ENCODE data around the gene ANK2. TPM values are rescaled to one million over a fixed set of nuclear protein-coding genes. Genes with fewer than 3 reads are reported as not detected.

Gene ANK2
- polyA plus RNA-seq, 1 donor (not counting 4 experiments of a cell fraction or from before 2014, with no cell fraction given), result 0.22 TPM

GRCh38 chr4:113292371-113293042, 243.1 kb downstream of the ANK2 start:
- Histone ChIP-seq H3K9me1 (ENCODE audit: control insufficient read depth, extremely low read depth, insufficient read depth, low read length) (no peaks in the 10 kb centered on the region), H3K36me3 (ENCODE audit: control insufficient read depth in 2 of 2, extremely low read depth in 1 of 2, insufficient read depth in 2 of 2, low read length in 2 of 2) (no peaks in the 10 kb centered on the region), H2AFZ (ENCODE audit: control insufficient read depth, low read length) (no peak overlapping the region), H3K27me3 (ENCODE audit: control insufficient read depth, extremely low read depth, insufficient read depth, low read length) (peaks cover 16% of the 10 kb centered on the region), H3K4me3 (ENCODE audit: control insufficient read depth in 2 of 3, extremely low read depth in 1 of 3, insufficient read depth in 2 of 3, low read depth in 1 of 3, low read length in 3 of 3) (no peak overlapping the region), H3K27ac (ENCODE audit: control insufficient read depth, insufficient read depth, low read length) (no peak overlapping the region), H3K79me2 (ENCODE audit: control insufficient read depth, insufficient read depth, low read length) (no peaks in the 10 kb centered on the region), H3K4me1 (ENCODE audit: control insufficient read depth, extremely low read depth, insufficient read depth, low read length) (no peaks in the 10 kb centered on the region), H3K9ac (ENCODE audit: control insufficient read depth, extremely low read depth, insufficient read depth, low read length) (no peak overlapping the region), H3K9me3 (ENCODE audit: control insufficient read depth, low read depth, low read length) (no peaks in the 10 kb centered on the region), H3K4me2 (ENCODE audit: control insufficient read depth, extremely low read depth, insufficient read depth, low read depth, low read length) (no peak overlapping the region), H4K20me1 (ENCODE audit: control insufficient read depth, extremely low read depth, insufficient read depth, low read length) (no peaks in the 10 kb centered on the region)
- DNase-seq (ENCODE audit: low read depth, low spot score), result no peak
- dilution Hi-C loops (cut with MboI; ENCODE audit: extremely low pct_ligation_motif_present, low sequenced_read_pairs), result no loop called here
- no peak for FAIRE-seq
- no peak for TF ChIP-seq EZH2 (IDR thresholded peaks at IDR 0.05; ENCODE audit: low read length)
- no peak for TF ChIP-seq CTCF (optimal IDR thresholded peaks at IDR 0.05 in 1 of 3, IDR thresholded peaks at IDR 0.05 in 1 of 3, conservative IDR thresholded peaks at IDR 0.05 in 1 of 3; ENCODE audit: extremely low read depth in 1 of 3, insufficient read depth in 2 of 3, low read length in 3 of 3)

- H3K36me3 ChIP-seq (ENCODE audit: control insufficient read depth in 2 of 2, extremely low read depth in 1 of 2, insufficient read depth in 2 of 2, low read length in 2 of 2), result no peaks in the 10 kb centered on the region
- DNase-seq (ENCODE audit: low read depth, low spot score), result no peak
These were observed 243.6 kb downstream of the ANK2 start for GRCh38 chr4:113293043-113293560.

More at GRCh38 chr4:113293043-113293560, 243.6 kb downstream of the ANK2 start:
- Histone ChIP-seq H3K27ac (ENCODE audit: control insufficient read depth, insufficient read depth, low read length) (no peak overlapping the region), H3K9ac (ENCODE audit: control insufficient read depth, extremely low read depth, insufficient read depth, low read length) (no peak overlapping the region), H3K79me2 (ENCODE audit: control insufficient read depth, insufficient read depth, low read length) (no peaks in the 10 kb centered on the region), H2AFZ (ENCODE audit: control insufficient read depth, low read length) (no peak overlapping the region), H3K9me1 (ENCODE audit: control insufficient read depth, extremely low read depth, insufficient read depth, low read length) (no peaks in the 10 kb centered on the region), H3K9me3 (ENCODE audit: control insufficient read depth, low read depth, low read length) (no peaks in the 10 kb centered on the region), H3K27me3 (ENCODE audit: control insufficient read depth, extremely low read depth, insufficient read depth, low read length) (peaks cover 16% of the 10 kb centered on the region), H3K4me1 (ENCODE audit: control insufficient read depth, extremely low read depth, insufficient read depth, low read length) (no peaks in the 10 kb centered on the region), H3K4me3 (ENCODE audit: control insufficient read depth in 2 of 3, extremely low read depth in 1 of 3, insufficient read depth in 2 of 3, low read depth in 1 of 3, low read length in 3 of 3) (no peak overlapping the region), H4K20me1 (ENCODE audit: control insufficient read depth, extremely low read depth, insufficient read depth, low read length) (no peaks in the 10 kb centered on the region), H3K4me2 (ENCODE audit: control insufficient read depth, extremely low read depth, insufficient read depth, low read depth, low read length) (no peak overlapping the region)
- no peak for FAIRE-seq
- dilution Hi-C loops (cut with MboI; ENCODE audit: extremely low pct_ligation_motif_present, low sequenced_read_pairs), result no loop called here
- TF ChIP-seq EZH2 (IDR thresholded peaks at IDR 0.05; ENCODE audit: low read length) (no peak), CTCF (optimal IDR thresholded peaks at IDR 0.05 in 1 of 3, IDR thresholded peaks at IDR 0.05 in 1 of 3, conservative IDR thresholded peaks at IDR 0.05 in 1 of 3; ENCODE audit: extremely low read depth in 1 of 3, insufficient read depth in 2 of 3, low read length in 3 of 3) (no peak)
